ENCODE results near the gene SLC25A22.

The SLC25A22 gene

DNA sequence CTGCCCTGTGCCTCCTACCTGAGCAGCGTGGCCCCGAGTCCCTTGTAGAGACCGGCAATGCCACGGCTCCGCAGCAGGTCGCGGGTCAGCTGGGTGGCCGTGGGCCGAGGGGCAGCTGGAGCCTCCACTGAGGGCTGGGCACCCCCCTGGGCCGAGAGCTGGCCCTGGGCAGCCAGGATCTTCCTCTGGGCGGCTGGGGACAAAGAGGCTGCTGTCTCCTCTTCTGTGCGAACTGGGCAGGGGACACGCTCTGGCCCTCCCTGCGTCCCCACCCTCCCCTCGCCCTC lies 5.6 kb downstream of the SLC25A22 start:
- TF ChIP-seq FOXM1 (IDR thresholded peaks at IDR 0.05; ENCODE audit: borderline replicate concordance, low read depth) = no peak
- no peak for TF ChIP-seq ZBTB7A (IDR thresholded peaks at IDR 0.05; ENCODE audit: low read depth)
- no peak for TF ChIP-seq CEBPB (IDR thresholded peaks at IDR 0.05)
- TF ChIP-seq EP300 (IDR thresholded peaks at IDR 0.05; ENCODE audit: borderline replicate concordance) = no peak
- TF ChIP-seq TEAD4 (IDR thresholded peaks at IDR 0.05) = no peak
- TF ChIP-seq NFIC (IDR thresholded peaks at IDR 0.05) = no peak

DNA sequence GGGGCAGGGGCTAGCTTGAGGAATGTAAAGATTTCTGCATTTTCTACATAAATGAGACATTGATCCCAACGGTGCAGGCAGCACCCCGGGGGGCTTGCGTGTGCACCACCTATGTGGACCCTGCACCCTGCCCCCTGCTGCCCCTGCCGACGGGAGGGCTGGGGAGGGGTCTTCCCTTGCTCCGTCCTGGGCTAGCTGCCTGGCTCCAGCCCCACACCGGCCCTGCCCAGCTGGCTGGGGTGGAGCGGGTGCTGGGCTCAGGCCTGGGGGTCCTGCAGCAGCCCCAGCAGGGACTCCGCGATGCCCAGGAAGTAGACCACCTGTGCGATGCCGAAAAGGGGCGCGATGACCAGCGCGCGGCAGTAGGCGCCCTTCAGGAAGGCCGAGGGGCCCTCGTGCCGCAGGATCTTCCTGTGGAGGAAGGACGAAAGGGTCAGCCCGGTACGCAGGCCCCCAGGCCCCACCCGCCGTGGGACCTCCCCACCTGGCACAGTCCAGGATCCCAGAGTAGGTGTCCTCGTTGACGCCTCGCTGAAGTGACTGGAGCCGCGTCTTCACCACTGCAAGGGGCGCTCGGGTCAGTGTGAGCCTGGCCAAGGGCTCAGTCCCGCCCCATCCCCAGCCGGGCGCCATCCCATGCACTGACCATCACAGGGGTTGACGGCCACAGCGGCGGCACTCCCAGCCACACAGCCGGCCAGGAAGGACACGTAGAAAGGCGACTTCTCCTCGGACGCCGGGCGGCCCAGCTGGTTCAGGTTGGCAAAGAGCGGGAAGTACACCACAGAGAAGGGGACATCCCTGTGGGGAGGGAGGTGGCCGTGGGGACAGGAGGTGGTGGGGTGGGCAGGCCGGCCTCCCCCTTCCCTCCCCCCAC lies 6.2 kb downstream of the SLC25A22 start:
- TF ChIP-seq TAF1 (IDR thresholded peaks at IDR 0.05; ENCODE audit: low read depth) (no peak), ZBTB7A (IDR thresholded peaks at IDR 0.05; ENCODE audit: low read depth) (0 out of 2 replicates have a peak, but pooled peaks have one; percentile 62)

DNA sequence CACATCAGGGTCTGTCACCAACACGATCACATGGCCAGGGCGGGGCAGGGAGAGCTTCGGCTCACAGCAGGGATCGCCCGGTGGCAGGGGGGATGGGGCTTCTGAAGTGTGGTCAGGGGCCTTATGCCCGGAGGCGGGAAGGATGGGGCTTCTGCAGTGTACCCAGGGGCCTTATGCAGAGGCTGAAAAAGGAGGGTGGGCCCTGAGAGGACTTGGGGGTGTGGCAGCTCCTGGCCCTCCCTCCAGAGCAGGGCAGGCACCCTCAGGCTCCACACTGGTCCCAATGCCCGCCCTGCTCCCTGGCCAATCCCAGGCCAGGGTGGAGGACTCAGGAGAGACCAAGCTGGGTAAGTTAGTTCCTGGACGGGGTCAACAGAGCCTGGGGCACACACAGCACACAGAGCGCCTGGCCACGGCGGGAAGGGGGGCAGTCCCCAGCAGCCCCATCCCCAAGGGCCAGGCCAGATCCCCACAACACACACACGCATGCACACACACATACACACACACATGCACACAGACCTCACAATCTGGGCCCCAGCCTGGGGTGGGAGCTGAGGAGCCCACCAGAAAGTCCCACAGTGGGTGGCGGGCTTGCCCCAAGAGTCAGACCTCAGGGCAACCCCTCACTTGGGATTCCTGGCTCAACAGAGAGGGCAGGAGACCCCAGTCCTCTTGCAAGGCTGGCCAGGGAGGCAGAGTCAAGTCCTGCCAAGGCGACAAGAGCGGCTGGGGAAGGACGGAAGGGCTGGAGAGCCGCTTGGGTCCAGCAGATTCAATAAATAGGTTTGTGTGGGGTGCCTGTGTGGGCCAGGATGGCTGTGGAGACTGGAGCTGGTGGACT lies 7.1 kb downstream of the SLC25A22 start:
- TF ChIP-seq ZBTB7A (IDR thresholded peaks at IDR 0.05; ENCODE audit: low read depth) = peak; percentile 47; the same call in 1 of the 2 replicates
- TF ChIP-seq FOXM1 (IDR thresholded peaks at IDR 0.05; ENCODE audit: borderline replicate concordance, low read depth) = no peak

DNA sequence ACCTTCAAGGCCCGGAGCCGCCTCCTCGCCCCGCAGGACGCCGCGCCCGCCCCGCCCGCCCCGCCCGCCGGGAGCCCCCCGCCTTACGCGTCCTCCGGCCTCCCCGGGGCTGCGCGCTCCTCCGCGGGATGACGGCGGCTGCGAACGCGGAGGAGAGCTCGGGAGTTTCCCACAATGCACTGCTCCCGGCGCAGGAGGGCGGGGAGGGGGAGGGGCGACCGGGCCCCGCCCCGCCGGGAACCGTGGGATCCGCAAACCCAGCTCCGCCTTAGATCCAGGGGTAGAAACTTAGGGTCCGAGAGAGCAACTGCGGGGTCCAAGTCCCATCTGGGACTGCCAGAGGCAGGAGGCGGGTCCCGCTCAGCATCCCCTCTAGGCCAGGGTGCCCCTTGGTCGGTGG lies 8.1 kb downstream of the SLC25A22 start, which contains the start of gene CEND1:
CEND1 (minus strand) TSS at position 148 of the 400 bp plus-strand sequence. CDS start 1,514 bp downstream, outside the sequence.
- TF ChIP-seq, protein P1, sequence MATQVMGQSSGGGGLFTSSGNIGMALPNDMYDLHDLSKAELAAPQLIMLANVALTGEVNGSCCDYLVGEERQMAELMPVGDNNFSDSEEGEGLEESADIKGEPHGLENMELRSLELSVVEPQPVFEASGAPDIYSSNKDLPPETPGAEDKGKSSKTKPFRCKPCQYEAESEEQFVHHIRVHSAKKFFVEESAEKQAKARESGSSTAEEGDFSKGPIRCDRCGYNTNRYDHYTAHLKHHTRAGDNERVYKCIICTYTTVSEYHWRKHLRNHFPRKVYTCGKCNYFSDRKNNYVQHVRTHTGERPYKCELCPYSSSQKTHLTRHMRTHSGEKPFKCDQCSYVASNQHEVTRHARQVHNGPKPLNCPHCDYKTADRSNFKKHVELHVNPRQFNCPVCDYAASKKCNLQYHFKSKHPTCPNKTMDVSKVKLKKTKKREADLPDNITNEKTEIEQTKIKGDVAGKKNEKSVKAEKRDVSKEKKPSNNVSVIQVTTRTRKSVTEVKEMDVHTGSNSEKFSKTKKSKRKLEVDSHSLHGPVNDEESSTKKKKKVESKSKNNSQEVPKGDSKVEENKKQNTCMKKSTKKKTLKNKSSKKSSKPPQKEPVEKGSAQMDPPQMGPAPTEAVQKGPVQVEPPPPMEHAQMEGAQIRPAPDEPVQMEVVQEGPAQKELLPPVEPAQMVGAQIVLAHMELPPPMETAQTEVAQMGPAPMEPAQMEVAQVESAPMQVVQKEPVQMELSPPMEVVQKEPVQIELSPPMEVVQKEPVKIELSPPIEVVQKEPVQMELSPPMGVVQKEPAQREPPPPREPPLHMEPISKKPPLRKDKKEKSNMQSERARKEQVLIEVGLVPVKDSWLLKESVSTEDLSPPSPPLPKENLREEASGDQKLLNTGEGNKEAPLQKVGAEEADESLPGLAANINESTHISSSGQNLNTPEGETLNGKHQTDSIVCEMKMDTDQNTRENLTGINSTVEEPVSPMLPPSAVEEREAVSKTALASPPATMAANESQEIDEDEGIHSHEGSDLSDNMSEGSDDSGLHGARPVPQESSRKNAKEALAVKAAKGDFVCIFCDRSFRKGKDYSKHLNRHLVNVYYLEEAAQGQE (IDR thresholded peaks at IDR 0.05; ENCODE audit: low read depth) = no peak
- TF ChIP-seq ZBTB7A (IDR thresholded peaks at IDR 0.05; ENCODE audit: low read depth) = no peak
- no peak for TF ChIP-seq NFIC (IDR thresholded peaks at IDR 0.05)
- TF ChIP-seq TEAD4 (IDR thresholded peaks at IDR 0.05) = no peak
- TF ChIP-seq EGR1 (IDR thresholded peaks at IDR 0.05) = no peak
- TF ChIP-seq EP300 (IDR thresholded peaks at IDR 0.05; ENCODE audit: borderline replicate concordance) = no peak
- TF ChIP-seq YY1 (IDR thresholded peaks at IDR 0.05; ENCODE audit: low read depth) = no peak
- TF ChIP-seq CEBPB (IDR thresholded peaks at IDR 0.05) = no peak
- no peak for TF ChIP-seq TCF12 (IDR thresholded peaks at IDR 0.05; ENCODE audit: low read depth)
- no peak for TF ChIP-seq RAD21 (IDR thresholded peaks at IDR 0.05; ENCODE audit: low read depth)
- no peak for TF ChIP-seq TAF1 (IDR thresholded peaks at IDR 0.05; ENCODE audit: low read depth)
- TF ChIP-seq CREB1 (IDR thresholded peaks at IDR 0.05; ENCODE audit: low read depth) = no peak
- TF ChIP-seq, protein P2, sequence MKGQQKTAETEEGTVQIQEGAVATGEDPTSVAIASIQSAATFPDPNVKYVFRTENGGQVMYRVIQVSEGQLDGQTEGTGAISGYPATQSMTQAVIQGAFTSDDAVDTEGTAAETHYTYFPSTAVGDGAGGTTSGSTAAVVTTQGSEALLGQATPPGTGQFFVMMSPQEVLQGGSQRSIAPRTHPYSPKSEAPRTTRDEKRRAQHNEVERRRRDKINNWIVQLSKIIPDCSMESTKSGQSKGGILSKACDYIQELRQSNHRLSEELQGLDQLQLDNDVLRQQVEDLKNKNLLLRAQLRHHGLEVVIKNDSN (IDR thresholded peaks at IDR 0.05) = no peak
- TF ChIP-seq FOXM1 (IDR thresholded peaks at IDR 0.05; ENCODE audit: borderline replicate concordance, low read depth) = no peak
- TF ChIP-seq, protein P3, sequence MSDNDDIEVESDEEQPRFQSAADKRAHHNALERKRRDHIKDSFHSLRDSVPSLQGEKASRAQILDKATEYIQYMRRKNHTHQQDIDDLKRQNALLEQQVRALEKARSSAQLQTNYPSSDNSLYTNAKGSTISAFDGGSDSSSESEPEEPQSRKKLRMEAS (IDR thresholded peaks at IDR 0.05) = no peak

DNA sequence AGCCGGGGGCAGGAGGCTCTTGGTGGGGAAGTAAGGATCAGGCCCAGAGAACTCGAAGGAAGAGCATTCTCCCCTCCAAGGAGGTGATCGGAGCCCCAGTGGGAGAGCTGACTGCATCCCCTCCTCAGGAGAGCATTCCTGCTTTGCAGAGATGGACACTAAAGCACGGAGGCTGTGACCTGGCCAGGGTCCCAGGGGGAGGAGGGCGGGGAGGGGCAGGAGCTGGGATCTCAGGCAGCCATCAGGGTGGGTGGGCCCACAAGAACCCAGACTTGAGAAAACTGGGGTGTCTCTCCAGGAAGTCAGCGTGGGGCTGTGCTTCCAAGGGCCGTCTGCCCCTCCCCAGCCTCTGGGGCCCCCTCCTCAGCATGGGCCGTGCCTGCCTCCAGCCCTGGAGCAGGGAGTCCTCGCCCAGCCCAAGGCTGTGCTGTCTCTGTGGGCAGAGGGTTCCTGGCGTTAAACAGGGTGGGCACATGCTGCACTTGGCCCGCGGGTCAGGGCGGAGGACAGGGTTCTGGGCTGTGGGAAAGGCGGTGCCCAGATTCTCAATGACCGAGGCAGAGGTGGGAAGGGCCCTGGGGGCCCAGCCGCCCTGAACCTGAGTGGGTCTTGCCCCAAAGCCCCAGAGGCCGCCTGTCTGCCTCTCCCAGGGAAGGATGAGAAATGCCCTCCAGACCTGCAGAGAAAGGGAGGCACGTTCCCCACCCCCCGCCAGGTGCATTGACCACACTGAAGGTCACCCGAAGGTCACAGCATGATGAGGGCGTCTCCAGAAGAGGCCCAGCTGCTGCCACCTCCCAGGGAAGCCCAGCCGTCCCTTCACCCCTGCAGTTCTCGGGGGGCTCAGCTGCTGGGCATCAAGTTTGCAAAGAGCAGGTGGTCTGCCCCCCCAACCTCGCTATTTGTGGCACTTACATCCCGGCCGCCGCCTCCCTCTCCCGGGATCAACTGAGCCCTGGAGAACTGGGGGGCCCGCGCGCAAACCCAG lies 8.8 kb downstream of the SLC25A22 start:
- no peak for TF ChIP-seq TEAD4 (IDR thresholded peaks at IDR 0.05)
- TF ChIP-seq TAF1 (IDR thresholded peaks at IDR 0.05; ENCODE audit: low read depth) = no peak
- TF ChIP-seq ZBTB7A (IDR thresholded peaks at IDR 0.05; ENCODE audit: low read depth) = no peak
- TF ChIP-seq, protein P1 (IDR thresholded peaks at IDR 0.05; ENCODE audit: low read depth) = no peak
- no peak for TF ChIP-seq TCF12 (IDR thresholded peaks at IDR 0.05; ENCODE audit: low read depth)
- TF ChIP-seq FOXM1 (IDR thresholded peaks at IDR 0.05; ENCODE audit: borderline replicate concordance, low read depth) = no peak
